MG63 (cell line): ENCODE measurements around the gene RUFY1. TPM values are rescaled to one million over a fixed set of nuclear protein-coding genes. Genes with fewer than 3 reads are reported as not detected.

Experiments
- DNase-seq: peaks from one replicate; pipeline ENCODE4 v3.0.0-alpha.2; 2020
- H3K27me3 ChIP-seq: fragments of 250-450 bp; sonication (Bioruptor Pico); 2 replicates; pipeline ENCODE4 v1.5.1; 2020; ENCODE audit warnings: mild to moderate bottlenecking, moderate library complexity
- H3K36me3 ChIP-seq: fragments of 250-450 bp; sonication (Bioruptor Pico); 2 replicates; pipeline ENCODE4 v1.5.1; 2020; ENCODE audit warnings: mild to moderate bottlenecking, moderate library complexity
- H3K4me3 ChIP-seq: fragments of 250-450 bp; sonication (Bioruptor Pico); 2 replicates; pipeline ENCODE4 v1.5.1; 2020; ENCODE audit warnings: mild to moderate bottlenecking, moderate library complexity
- H3K9me3 ChIP-seq: fragments of 250-450 bp; sonication (Bioruptor Pico); 2 replicates; pipeline ENCODE4 v1.5.1; 2020; ENCODE audit warnings: mild to moderate bottlenecking, moderate library complexity
- total RNA-seq: library from RNA; depleted of rRNA; stranded (reverse); fragments of >200 nt; shearing (Covaris generic); gene quantifications from 2 replicates; pipeline ENCODE4 v1.2.3, GENCODE V29; 2014; ENCODE audit warnings: low replicate concordance

The RUFY1 gene
- total RNA-seq, 1 experiment from 2014 or later, result 65.6 TPM

DNA sequence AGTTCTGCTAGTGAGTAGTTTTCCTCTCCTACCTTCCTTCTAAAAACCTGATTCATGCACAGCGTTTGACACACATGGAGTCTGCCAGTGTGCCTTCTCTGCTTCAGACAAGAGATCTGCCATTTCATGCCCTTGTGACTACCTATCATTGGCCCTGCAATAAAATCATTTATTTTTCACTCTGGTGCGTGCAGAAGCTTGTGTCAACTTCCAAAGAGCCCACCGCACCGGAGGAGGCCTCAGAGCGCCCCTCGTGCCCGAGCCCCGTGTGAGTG, 59.4 kb downstream of the RUFY1 start:
- Histone ChIP-seq H3K4me3 (no peak overlapping the region), H3K9me3 (no peaks in the 10 kb centered on the region), H3K36me3 (peaks cover 88% of the 10 kb centered on the region), H3K27me3 (no peaks in the 10 kb centered on the region)
- no peak for DNase-seq

DNA sequence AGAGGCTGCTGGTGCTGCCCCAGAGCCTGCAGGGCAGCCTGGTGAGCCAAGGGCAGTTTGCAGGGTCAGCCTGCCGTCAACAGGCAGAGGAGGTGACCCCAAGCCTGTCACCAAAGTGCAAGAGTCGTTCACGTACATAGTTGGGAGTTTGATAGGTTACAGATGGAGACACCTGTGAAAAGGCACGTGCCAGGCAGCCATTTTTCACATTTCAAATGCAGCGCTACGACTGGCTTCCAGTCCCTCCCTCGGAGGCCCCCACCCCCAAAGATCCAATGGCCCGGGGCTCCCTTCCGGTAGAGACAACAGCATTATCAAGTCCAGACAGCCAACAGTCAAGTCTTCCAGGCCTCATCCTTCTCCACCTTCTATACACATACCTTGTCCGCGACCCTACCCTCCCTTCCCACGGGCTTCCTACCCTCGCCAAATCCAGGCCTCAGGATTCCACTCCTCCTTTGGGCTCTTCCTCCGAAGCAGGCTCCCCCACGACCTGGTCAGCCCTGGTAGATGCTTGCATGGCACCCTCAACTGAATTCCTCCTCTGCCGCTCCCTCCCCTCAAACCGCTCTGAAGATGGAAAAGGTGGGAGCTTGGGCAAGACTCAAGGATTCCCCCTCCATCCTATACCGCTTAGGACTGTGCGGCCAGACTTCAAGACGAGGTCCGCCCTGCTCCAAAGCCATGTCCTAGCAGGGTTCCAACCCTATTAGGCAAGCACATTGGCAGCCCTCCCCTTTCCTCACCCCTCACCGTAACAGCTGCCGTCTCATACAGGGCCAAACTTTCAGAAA, 60.0 kb downstream of the RUFY1 start:
- peaks cover 88% of the 10 kb centered on the region for H3K36me3 ChIP-seq
- no peak for DNase-seq
- no peaks in the 10 kb centered on the region for H3K27me3 ChIP-seq
- H3K9me3 ChIP-seq, result no peaks in the 10 kb centered on the region
- H3K4me3 ChIP-seq, result no peak overlapping the region

DNA sequence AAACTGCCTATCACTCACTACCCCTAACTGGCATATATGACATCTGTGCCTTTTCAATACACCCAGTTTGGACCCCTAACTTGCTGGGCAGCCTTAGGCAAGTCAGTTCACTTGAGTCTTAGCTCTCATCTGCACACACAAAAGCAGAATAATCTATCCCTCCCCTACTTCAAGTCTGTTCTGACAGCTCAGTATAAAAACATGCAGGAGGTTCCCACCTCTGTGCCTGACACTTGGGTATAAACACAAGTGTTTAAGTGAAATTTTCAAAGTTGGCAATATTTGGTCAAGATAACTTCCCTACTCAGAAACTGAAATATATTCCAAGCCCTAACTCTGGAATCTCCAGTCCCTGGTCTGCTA, 60.5 kb downstream of the RUFY1 start:
- H3K4me3 ChIP-seq, result no peak overlapping the region
- no peak for DNase-seq
- no peaks in the 10 kb centered on the region for H3K9me3 ChIP-seq
- peaks cover 90% of the 10 kb centered on the region for H3K36me3 ChIP-seq
- no peaks in the 10 kb centered on the region for H3K27me3 ChIP-seq

DNA sequence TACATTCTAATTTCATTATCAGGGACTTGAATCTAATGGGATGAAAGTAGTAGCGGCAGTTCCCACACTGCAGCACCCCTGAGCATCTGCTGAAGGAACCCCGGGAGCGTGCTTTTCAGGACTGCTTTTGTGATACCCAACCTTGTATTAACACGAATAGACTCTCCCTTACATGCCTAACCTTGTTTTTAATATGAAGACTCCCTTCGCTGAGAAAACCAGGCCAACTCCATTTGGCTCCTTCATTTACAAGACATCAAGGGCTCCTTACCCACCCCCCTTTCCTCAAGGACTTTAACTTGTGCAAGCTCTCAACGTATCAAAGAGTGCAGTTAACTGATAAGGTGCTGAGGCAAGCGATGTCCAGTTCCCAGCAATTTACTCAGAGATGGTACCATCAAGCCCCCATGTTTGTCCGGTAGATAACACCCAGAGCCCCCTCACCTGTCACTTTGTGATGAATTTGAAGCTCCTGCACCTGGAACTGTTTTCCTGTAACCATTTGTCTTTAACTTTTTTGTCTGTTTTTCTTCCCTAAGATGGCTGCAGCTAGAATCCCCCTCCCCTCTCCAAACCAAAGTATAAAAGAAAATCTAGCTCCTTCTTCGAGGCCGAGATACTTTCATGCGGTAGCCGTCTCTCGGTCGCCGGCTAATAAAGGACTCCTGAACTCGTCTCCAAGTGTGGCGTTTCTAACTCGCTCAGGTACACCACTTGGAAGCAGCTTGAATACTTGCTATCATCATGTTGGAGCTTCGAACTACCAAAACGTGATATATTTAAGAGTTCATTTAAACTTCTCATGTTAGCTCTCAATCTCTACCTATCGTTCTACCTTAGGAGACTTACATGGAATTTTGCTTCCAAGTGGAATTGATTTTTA, 62.5 kb downstream of the RUFY1 start:
- no peak for DNase-seq
- Histone ChIP-seq H3K27me3 (no peaks in the 10 kb centered on the region), H3K4me3 (no peak overlapping the region), H3K36me3 (peaks cover 92% of the 10 kb centered on the region), H3K9me3 (no peaks in the 10 kb centered on the region)

DNA sequence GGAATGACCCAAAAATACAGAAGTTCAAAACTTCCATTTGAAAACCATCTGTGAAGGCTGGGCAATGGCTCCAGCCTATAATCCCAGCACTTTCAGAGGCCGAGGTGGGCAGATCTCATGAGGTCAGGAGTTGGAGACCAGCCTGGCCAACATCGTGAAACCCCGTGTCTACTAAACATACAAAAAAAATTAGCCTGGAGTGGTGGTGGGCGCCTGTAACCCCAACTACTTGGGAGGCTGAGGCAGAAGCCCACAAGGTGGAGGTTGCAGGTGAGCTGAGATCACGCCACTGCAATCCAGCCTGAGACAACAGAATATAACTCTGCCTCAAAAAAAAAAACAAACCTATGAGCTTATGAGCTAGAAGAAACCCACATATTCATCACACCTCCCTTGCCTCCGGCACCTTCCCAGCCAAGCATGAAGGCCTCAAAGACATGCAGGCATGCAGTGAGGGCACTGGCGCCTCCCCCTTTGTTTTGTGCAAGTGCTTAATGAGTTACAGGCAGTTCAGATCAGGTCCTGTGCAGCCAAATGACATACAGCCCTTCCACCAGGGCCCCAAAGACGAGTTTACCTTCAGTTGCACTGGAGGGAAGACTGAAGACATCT, 63.2 kb downstream of the RUFY1 start:
- peaks cover 92% of the 10 kb centered on the region for H3K36me3 ChIP-seq
- no peak for DNase-seq
- H3K27me3 ChIP-seq, result no peaks in the 10 kb centered on the region
- no peaks in the 10 kb centered on the region for H3K9me3 ChIP-seq
- no peak overlapping the region for H3K4me3 ChIP-seq

DNA sequence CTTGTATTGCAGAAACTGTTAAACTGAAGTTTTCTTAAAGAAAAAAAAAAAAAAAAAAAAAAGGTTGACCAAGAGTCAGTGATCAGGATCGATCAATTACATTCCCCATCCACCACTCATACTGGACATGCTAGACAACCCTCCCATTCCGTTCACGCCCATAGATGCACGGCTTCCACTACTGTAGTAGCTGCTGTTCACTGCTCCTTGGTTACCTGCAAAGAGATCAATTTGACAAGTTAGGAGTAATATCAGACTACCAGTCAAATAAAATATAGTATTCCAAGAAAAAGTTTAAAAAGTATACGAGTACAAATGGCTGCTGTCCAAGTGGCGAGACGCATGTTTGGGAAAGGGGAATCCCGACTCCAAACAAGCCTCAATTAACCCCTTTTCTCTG, 64.4 kb downstream of the RUFY1 start:
- Histone ChIP-seq H3K27me3 (no peaks in the 10 kb centered on the region), H3K4me3 (no peak overlapping the region), H3K36me3 (peaks cover 96% of the 10 kb centered on the region), H3K9me3 (no peaks in the 10 kb centered on the region)
- DNase-seq, result no peak

DNA sequence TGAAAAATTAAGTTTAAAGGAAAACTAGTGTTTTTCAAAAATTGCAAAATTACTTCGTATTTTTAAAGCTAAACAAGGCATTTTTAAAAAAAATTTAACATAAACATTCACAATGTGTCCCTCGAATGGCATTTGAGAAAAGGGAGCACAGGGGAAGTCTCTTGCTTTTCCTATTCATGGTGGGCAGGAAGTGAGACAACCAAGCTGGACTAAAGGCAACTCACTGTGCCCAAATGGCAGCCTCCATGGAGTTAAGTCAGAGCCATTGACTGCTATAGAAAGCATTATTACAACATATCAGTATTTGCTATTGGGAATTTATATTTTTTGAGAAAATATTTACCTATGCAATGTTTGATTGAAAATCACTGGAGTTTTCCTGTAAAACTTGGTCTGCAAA, 64.8 kb downstream of the RUFY1 start:
- no peak for DNase-seq
- no peaks in the 10 kb centered on the region for H3K9me3 ChIP-seq
- H3K36me3 ChIP-seq, result peaks cover 96% of the 10 kb centered on the region
- H3K27me3 ChIP-seq, result no peaks in the 10 kb centered on the region
- no peak overlapping the region for H3K4me3 ChIP-seq

DNA sequence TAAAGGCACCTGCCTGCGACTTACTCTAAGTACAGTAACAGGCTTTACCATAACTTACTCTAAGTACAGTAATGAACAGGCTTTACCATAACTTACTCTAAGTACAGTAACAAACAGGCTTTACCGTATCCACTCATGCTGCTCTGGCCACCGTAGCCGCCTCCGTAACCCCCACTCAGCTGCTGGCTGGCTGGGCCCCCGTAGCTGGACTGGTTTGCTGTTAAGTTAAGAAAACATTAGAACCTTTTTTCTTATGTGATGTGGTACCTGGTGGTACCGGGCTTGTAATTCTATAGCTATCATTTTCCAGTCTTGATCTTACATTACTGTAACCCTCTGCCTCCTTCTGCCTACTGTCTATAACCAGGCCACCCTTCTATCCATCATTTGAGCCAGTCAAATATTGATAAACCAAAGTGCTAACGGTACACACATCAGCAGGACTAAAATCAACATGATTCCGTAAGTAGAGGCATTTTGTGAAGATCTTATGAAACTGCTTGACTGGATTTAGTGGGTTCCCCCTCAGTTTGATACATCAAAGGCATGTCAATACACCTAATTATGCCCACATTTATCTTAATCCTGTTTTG, 65.7 kb downstream of the RUFY1 start:
- no peak overlapping the region for H3K4me3 ChIP-seq
- peaks cover 96% of the 10 kb centered on the region for H3K36me3 ChIP-seq
- no peaks in the 10 kb centered on the region for H3K9me3 ChIP-seq
- no peak for DNase-seq
- no peaks in the 10 kb centered on the region for H3K27me3 ChIP-seq

DNA sequence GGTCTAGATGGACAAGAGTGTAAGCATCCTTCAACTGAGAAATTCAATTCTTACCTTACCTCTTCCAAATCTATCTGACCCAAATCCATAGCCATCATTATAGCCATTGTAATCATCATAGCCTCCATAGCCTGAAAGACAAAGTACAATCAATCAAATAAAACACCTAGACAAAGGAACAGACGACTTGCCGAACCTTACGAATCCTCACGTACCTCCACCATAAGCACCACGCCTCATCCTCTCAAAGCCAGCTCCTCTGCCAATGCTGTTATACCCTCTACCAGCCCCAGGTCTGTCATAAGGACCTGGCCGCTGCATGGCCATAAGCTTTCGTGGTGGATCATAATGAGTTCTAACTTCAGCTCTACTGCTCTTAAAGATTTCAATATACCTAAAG, 67.6 kb downstream of the RUFY1 start:
- Histone ChIP-seq H3K9me3 (no peaks in the 10 kb centered on the region), H3K36me3 (peaks cover 98% of the 10 kb centered on the region)

DNA sequence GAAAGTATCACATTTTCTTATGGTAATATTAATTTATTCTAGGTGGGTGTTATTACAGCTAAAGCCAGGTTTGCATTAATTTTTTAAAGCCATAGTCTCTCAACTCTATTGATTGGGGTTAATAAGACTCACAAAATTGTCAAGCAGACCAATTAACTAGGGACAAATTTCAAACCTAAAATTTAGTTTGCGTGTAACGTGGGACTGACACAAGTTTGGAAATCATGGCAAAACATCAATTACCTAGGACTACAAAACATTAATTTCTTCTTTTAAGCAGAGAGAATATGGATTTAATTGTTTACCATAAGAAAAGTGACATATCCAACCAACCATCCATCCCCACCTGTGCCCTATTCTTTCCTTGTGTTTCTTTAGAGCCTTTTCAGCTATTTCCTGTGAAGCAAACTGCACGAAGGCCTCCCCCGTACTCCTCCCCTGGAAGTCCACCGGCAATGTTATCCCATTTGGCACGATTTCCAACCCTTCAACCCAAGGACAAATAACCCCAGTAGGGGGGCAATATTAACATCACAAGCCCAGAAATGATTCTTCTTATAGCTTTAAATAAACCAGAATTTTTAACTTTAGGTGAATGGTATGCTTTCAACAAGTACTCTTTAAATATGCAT, 68.7 kb downstream of the RUFY1 start:
- peaks cover 92% of the 10 kb centered on the region for H3K36me3 ChIP-seq
- DNase-seq, result no peak
- peak overlapping the region; percentile 81 for H3K4me3 ChIP-seq
- H3K9me3 ChIP-seq, result no peaks in the 10 kb centered on the region
- no peaks in the 10 kb centered on the region for H3K27me3 ChIP-seq

More for the DNA sequence above, 67.6 kb downstream of the RUFY1 start:
- DNase-seq, result no peak
- H3K27me3 ChIP-seq, result no peaks in the 10 kb centered on the region
- no peak overlapping the region; the same call in 1 of the 2 replicates for H3K4me3 ChIP-seq

DNA sequence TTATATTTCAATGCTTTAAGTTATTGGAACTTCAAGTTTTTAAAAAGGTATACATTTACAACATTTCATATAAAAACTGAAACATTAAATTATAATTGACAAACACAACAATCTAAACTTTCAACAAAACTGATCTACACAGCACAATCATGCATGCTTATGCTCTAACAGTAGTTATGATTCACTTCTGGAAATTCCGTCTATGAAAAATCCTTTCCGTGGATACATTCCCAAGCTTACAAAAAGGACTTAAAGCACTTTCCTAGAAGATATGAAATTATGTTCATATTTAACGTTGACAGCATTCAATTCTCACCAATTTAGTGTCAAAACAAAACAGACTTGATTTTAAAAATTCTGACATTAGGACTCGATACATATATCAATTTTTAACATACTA, 69.4 kb downstream of the RUFY1 start:
- Histone ChIP-seq H3K36me3 (peaks cover 85% of the 10 kb centered on the region), H3K9me3 (no peaks in the 10 kb centered on the region), H3K27me3 (no peaks in the 10 kb centered on the region), H3K4me3 (peak overlapping the region; percentile 81)
- no peak for DNase-seq

DNA sequence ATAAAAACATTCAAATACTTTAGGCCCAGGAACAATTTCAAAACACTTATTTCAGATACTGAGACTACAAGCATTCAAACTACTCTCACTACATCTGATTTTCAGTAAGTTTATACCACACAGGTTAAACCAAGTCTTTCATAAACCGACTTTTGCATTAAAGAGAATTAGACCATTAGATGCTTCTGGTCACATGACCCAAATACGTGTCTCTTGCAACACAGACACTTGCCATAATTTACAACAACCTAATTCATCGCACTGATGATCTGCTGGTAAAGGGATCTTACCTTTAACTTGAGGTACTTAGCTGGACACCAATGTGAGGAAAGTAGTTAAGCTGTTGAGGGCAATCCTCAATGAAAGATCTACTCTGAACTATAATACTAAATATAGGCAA, 69.9 kb downstream of the RUFY1 start:
- Histone ChIP-seq H3K36me3 (peaks cover 79% of the 10 kb centered on the region), H3K27me3 (no peaks in the 10 kb centered on the region), H3K9me3 (no peaks in the 10 kb centered on the region), H3K4me3 (peak overlapping the region; percentile 81)
- DNase-seq, result no peak

DNA sequence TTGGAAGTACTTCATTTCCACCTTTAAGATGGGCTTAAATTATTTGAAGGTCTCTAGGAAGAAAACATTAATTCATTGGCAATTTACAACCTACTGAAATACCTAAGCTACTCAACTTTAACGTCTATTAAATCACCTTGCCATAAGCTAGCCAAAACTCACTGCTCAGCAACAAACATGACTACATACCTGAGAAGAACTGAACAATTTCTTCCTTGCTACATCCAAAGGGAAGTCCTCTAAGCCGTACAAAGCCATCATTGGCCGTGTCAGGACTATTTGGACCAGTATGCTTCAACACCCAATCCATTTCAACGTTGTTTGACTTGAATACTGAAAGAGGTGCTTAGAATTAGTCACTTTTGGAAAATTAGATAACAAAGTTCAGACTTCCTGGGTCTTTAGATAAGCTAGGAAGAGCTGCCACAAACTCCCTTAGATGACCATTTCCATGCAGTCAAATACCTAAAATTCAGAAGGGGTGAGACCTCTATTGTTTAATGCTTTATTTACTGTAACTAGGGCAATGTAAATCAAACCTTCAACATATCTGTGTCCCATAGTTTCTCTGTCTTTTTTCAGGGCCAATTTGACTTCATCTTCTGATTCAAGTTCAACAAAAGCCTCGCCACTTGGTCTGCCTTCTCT, 70.5 kb downstream of the RUFY1 start:
- DNase-seq, result no peak
- Histone ChIP-seq H3K36me3 (peaks cover 74% of the 10 kb centered on the region), H3K27me3 (no peaks in the 10 kb centered on the region)

DNA sequence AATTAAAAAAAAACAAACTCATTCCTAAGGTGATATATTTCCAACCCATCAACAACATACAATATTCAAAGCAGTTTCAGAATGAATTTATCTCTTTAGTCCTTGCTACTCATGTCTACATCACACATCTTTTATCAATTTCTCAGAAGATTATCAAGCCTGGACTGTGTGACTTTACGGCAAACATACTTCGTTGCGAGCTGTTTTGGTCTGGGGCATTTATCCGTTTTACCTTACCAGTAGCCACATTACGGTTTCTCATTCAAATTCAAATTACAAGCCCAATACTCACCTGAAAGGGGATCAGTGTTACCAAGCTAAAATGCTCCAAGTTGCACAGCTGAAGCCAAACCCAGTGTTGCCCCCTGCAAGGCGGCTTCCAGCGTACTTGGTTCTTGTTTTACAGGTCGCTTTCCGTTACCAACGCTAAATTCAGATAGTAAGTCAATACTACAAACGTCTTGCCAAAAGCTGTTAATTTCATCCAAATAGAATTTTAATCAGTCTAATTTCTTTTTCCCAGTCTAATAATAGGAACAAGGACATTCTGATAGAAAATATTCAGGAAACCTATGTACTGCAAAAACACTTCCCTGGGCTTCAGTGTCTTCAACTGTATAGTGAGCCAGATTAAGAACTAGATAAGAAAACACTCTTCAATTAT, 71.3 kb downstream of the RUFY1 start:
- Histone ChIP-seq H3K36me3 (peaks cover 66% of the 10 kb centered on the region), H3K4me3 (peak overlapping the region; percentile 81), H3K27me3 (no peaks in the 10 kb centered on the region), H3K9me3 (no peaks in the 10 kb centered on the region)
- DNase-seq, result no peak

More for the DNA sequence above, 70.5 kb downstream of the RUFY1 start:
- H3K4me3 ChIP-seq, result peak overlapping the region; percentile 81
- H3K9me3 ChIP-seq, result no peaks in the 10 kb centered on the region

DNA sequence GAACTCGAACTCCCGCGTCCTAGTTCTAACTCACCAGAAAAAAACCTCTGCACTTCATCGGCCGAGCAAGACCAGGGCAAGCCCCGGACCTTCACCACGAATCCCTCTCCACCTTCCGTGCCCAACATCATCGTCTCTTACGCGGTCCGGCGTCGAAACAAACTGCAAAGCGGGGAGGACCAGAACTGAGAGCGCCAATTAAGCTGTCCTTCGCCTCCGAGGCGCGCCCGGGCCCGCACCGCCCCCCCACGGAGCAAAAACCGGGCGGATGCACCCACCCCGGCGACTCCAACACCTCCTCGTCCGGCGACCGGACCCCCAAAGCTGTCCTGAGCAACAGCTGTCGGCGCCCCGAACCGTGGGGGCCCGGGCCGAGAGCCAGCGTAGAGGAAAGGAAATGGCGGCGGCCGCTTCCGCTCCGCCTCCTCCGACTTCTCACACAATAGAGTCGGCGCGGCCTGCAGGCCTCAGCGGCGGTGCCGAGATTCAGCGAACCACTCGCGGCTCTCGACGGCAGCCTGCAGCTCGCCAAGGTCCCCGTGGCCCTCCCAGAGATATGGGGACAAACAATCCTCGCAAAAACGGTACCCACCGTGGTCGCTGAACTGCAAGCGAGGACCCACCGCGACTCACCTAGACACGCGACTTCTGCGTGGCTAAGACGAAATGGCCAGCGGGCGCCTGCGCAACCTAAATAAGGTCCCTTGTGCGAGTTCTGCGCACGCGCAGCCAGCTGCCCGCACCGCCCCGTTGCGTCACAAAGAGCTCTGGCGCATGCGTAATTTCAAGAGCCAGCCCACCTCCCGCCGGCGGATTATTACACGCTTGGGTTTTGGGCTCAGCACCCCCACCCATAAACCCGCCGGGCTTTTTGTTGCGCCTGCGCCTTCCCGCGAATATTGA, 72.9 kb downstream of the RUFY1 start, which contains the start of gene HNRNPH1:
HNRNPH1 (minus strand) TSS at position 669 of the 903 bp plus-strand sequence; CDS start at position 131, 538 bp downstream.
- Histone ChIP-seq H3K27me3 (no peaks in the 10 kb centered on the region), H3K4me3 (peak within 1 kb of the TSS; percentile 81), H3K9me3 (no peaks in the 10 kb centered on the region), H3K36me3 (peaks cover 50% of the 10 kb centered on the region)
- peak; percentile 99 for DNase-seq
